Measurements from ENCODE around the gene ECM2. TPM values are rescaled to one million over a fixed set of nuclear protein-coding genes. Genes with fewer than 3 reads are reported as not detected.
A peak's percentile ranks its signal among the peaks of the same experiment; 100 is the strongest.

The ECM2 gene
- total and polyA plus RNA-seq, 12 donors, result 3.8 to 22.0 (median 8.3) TPM

DNA sequence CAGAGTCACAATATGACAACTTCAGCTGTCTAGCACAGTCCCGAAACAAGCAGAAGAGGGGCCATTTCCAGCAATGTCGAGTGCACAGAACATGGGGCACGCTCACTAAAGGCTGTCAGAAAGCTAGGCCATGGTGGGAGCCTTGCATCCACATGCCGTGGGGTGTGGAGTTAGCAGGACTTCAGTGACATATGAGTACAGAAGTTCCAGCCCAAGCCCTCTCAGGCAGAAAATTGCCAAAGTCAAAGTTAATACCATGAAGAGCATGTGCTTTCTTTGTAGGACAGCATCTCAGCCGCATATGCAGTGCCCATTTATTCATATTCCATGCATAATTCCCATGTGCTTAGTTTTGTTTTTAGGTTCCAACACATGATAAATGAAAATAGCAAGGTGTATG lies 26.7 kb downstream of the ECM2 start:
- no peak for TF ChIP-seq POLR2A (IDR thresholded peaks at IDR 0.05)
- TF ChIP-seq, protein P1, sequence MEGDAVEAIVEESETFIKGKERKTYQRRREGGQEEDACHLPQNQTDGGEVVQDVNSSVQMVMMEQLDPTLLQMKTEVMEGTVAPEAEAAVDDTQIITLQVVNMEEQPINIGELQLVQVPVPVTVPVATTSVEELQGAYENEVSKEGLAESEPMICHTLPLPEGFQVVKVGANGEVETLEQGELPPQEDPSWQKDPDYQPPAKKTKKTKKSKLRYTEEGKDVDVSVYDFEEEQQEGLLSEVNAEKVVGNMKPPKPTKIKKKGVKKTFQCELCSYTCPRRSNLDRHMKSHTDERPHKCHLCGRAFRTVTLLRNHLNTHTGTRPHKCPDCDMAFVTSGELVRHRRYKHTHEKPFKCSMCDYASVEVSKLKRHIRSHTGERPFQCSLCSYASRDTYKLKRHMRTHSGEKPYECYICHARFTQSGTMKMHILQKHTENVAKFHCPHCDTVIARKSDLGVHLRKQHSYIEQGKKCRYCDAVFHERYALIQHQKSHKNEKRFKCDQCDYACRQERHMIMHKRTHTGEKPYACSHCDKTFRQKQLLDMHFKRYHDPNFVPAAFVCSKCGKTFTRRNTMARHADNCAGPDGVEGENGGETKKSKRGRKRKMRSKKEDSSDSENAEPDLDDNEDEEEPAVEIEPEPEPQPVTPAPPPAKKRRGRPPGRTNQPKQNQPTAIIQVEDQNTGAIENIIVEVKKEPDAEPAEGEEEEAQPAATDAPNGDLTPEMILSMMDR (IDR thresholded peaks at IDR 0.05), result no peak
- Histone ChIP-seq H3K27me3 (no peaks in the 10 kb centered on the region), H3K4me3 (no peak overlapping the region), H3K4me1 (replicated peaks in 1 of 2) (peaks cover 0 to 9% of the 10 kb centered on the region in 2 donors), H3K27ac (no peak overlapping the region), H3K36me3 (replicated peaks in 1 of 2) (no peaks in the 10 kb centered on the region), H3K9me3 (replicated peaks in 1 of 3) (no peaks in the 10 kb centered on the region)
- 90 to 99% (median 95%) methylated on average over 5 of the region's 5 CpGs for WGBS, 4 donors
- intact Hi-C loops (cut with DNase I), result no loop called here
- no peak for DNase-seq

DNA sequence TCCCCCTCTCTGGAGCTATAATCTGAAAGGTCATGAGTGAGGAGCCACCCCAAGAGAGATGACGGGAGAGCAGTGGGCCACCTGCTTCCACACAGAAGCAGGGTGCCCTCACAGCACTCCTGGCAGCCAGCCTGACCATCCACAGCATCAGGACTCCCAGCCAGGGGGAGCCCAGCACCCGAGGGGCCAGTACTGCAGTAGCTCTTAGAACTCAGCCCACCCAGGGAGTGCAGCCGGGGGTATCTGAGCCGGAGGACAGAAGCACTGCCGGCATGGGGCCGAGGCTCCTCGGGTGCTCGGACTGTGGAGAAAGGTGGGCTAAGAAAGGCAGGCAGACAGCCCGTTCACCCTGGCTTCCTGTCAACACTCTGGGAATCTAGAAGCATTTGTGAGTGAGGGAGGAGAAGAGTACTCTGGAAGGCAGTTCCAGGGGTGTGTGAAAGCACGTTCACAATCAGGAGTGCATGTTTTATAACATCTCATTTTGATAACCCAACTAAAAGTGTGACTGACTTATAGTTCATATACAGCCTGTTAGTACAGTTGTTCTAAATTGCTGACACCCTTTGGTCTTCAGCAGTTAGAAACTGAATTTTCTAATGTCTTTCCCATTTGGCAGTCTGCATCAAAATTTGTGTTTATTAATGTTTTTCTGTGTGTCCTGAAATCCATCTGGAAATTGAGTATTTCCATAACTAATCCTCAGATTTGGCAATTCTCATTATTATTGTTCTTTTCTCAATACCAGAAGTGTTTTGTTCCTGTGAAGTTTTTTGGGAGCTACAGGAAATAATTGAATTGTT lies 27.6 kb downstream of the ECM2 start:
- Histone ChIP-seq H3K36me3 (replicated peaks in 1 of 2) (no peaks in the 10 kb centered on the region), H3K9me3 (replicated peaks in 1 of 3) (no peaks in the 10 kb centered on the region), H3K4me3 (no peak overlapping the region), H3K4me1 (replicated peaks in 1 of 2) (peaks cover 0 to 9% of the 10 kb centered on the region in 2 donors), H3K27me3 (no peaks in the 10 kb centered on the region), H3K27ac (peak overlapping the region in 1 of 5 donors; percentile 55)
- intact Hi-C loops (cut with DNase I), result no loop called here
- DNase-seq, result no peak
- 59 to 81% (median 71%) methylated on average over 4 to 10 of the region's 10 CpGs for WGBS, 4 donors
- TF ChIP-seq, protein P1 (IDR thresholded peaks at IDR 0.05), result no peak
- TF ChIP-seq POLR2A (IDR thresholded peaks at IDR 0.05), result no peak

GRCh38 chr9:92507496-92507895 lies 28.3 kb downstream of the ECM2 start:
- no peak for TF ChIP-seq POLR2A (IDR thresholded peaks at IDR 0.05)
- TF ChIP-seq, protein P1 (IDR thresholded peaks at IDR 0.05), result no peak

DNA sequence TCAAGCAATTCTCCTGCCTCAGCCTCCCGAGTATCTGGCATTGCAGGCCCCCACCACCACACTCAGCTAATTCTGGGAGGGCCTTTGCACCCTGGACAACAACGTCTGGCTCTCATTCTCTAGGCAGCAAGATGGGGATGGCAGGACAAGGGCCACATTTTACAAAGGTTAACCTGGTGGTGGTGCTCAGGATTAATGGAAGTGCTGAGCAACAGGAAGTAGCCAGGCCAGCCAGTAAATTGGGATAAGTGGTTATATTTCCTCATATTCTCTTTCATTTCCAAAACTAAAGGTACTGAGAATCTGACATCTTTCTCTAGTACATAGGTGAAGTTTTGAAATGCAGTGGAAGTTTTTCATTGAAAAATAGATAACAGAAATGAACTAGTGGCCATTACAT lies 28.8 kb downstream of the ECM2 start:
- Histone ChIP-seq H3K27me3 (no peaks in the 10 kb centered on the region), H3K4me3 (no peak overlapping the region), H3K9me3 (replicated peaks in 1 of 3) (no peaks in the 10 kb centered on the region), H3K27ac (peak overlapping the region in 2 of 5 donors; percentile 52 to 53), H3K36me3 (replicated peaks in 1 of 2) (no peaks in the 10 kb centered on the region), H3K4me1 (replicated peaks in 1 of 2) (peaks cover 0 to 9% of the 10 kb centered on the region in 2 donors)
- 57 to 96% (median 91%) methylated on average over 1 to 2 of the region's 2 CpGs for WGBS, 4 donors
- DNase-seq, result no peak
- no peak for TF ChIP-seq POLR2A (IDR thresholded peaks at IDR 0.05)
- TF ChIP-seq, protein P1 (IDR thresholded peaks at IDR 0.05), result no peak
- intact Hi-C loops (cut with DNase I), result no loop called here

More at GRCh38 chr9:92507496-92507895, 28.3 kb downstream of the ECM2 start:
- Histone ChIP-seq H3K4me3 (no peak overlapping the region), H3K27me3 (no peaks in the 10 kb centered on the region), H3K4me1 (replicated peaks in 1 of 2) (peaks cover 0 to 9% of the 10 kb centered on the region in 2 donors), H3K36me3 (replicated peaks in 1 of 2) (no peaks in the 10 kb centered on the region), H3K27ac (peak overlapping the region in 1 of 5 donors; percentile 55), H3K9me3 (replicated peaks in 1 of 3) (no peaks in the 10 kb centered on the region)
- 65 to 72% (median 66%) methylated on average over 4 of the region's 4 CpGs for WGBS, 4 donors
- intact Hi-C loops (cut with DNase I), result no loop called here
- DNase-seq, result no peak

Data from adrenal gland (tissue), 12 donors.